NCI-H2196 treated with DMSO at 0.1 percent for 48 hours (cell line): ENCODE results near the gene PLK5.
A peak's percentile ranks its signal among the peaks of the same experiment; 100 is the strongest.

Source experiments
- DNase-seq: peaks from one replicate; lab custom pipeline; 2025; ENCODE audit not compliant: unreplicated experiment; lab: John Stamatoyannopoulos, UW

Gene PLK5

DNA sequence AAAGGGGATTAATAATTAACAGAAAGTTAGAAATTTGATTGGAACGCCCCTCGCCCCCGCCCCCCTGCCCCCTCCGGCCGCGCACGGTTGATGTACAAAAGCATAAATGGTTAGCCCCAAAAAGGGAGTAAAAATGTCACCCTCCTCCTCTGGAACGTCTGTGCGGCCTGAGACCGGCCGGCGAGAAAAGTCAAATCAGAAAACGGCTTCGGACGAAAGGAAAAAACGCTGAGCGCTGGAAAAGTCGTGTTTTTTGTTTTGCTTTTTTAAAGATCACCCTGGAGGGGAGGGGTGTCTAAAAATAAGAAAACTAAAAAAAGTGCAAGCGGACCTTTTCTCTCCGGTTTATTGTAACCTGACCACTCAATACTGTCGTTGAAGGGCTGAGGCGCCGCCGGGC, 31.1 kb downstream of the PLK5 start:
- DNase-seq: no peak

DNA sequence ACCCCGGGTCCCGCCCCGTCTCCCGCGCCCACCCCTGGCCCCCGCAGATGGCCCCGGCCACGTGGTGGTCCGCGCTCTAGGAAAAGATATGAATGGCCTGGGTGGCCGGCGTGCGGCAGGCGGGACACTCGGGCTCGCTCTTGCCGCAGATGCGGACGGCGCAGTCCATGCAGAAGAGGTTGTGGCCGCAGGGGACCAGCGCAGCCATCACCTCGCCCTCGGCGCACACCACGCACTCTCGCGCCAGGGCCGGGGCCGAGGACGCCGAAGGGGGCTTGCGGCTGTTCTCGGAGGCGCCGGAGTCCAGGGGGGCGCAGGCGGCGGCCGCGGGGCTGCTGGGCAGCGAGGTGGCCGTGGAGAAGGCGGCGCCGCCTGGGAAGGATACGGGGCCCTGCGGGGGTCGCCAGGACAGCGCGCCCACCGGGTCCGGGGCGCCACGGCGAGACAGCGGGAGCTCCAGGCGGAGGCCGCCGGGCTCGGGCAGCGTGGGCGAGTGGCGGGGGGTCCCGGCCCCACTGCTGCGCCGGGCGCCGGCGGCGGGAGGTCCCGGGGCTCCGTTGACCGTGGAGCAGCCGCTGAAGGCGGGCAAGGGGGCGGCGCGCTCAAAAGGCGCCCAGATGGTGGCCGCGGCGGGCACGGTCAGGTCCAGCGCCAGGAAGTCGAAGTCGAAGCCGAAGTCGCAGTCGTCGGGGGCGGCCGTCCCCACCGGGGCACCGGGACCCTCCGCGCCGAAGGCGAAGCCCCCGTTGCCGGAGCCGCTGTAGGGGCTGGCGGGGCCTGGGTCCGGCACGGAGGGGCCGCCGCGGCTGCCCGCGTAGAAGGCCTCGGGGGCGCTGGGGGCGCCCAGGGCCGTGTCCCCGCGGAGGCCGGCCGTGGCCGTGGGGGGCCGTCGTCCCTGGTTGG, 31.9 kb downstream of the PLK5 start:
- DNase-seq: no peak

DNA sequence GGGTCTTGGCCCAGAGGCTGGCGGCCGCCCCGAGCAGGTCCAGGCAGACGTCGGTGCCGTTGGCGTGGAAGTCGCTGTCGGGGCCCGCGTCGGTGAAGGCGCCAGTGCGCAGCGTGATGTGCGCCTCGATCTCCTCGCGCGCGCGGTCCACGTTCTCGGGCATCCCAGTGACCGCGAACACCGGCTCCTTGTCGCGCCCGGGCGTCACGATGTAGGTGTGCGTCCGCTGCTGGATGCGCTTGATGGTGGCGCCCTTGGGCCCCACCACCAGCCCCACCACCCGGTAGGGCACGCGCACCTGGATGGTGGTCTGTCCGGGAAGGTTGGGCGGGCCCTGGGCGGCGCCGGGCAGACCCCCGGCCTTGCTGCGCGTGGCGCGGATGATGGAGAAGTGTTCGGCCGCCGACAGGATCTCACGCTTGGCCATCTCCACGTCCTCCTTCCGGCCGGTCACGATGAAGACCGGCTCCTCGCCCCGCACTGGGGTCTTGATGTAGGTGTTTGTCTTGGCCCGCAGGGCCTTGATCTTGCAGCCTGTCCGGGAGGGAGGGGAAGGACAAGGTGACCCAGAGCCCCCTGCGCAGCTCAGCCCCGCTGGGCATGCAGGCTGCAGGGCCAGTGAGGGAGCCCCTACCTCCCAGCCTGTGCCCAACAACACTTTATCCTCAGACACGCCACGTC, 32.7 kb downstream of the PLK5 start:
- DNase-seq: no peak

DNA sequence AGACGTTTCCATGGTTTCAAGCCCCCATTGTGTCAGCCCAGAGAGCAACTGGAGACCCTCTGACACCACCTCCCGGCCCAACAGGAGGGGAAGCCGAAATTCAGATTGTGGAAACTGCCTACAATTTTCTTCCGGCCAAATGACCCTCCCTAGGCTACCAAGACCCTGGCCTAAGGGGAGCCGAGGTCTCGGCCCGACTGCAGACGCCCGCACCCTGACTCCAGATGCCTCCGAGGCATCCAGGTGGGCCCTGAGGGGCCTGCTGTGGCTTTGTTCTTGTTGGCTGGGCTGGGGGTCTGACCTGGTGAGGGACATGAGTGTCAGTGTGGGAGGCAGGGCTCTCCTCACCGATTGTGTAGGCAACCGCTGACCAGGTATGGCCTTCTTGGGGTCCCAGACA, 34.7 kb downstream of the PLK5 start:
- no peak for DNase-seq

DNA sequence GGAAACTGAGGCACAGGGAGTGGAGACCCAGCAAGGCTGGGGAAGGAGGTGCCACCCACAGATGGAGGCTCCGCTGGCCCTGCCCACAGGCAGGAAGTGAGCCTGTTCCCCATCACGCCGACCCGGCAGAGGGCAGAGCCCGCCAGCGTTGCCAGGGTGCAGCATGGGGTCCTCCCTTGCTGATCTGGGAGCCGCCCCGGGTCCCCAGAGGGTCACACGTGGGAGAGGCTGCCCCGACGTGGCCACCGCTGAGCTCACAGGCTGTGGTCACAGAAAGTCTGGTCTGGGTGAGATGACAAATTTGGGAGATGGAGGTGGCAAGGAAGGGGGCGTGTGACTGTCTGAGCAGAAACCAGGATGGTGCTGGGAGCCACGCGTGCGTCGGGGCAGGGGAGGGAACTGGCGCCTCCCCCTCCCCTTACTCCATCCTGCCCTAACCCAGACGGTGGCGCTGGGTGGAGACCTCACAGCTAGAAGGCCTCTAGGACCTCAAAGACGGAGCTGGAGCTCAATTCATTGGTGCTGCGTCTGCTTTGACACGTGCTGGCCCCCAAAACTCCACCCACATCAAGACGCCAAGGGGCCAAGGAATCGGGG, 36.5 kb downstream of the PLK5 start:
- no peak for DNase-seq

DNA sequence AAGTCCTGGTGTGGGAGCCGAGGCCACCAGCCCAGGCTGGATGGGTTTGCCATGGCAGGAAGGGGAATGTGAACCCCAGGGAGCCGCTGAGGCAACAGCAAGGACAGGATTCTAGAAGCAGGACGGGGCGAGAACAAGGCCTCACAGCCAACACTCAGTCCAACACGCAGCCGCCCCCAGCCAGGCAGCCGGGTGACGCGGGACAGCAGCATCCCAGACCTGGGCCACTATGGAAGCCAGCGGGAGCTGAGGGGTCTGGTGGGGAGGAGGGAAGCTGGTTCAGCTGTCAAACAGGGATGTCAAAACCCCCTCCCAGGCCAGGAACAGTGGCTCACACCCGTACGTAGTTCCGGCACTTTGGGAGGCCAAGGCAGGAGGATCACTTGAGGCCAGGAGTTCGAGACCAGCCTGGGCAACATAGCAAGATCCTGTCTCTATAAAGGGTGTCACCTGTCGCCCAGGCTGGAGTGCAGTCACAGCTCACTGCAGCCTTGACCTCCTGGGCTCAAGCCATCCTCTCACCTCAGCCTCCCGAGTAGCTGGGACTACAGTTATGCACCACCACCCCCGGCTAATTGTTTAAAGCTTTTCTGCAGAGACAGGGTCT, 37.5 kb downstream of the PLK5 start:
- DNase-seq: no peak

DNA sequence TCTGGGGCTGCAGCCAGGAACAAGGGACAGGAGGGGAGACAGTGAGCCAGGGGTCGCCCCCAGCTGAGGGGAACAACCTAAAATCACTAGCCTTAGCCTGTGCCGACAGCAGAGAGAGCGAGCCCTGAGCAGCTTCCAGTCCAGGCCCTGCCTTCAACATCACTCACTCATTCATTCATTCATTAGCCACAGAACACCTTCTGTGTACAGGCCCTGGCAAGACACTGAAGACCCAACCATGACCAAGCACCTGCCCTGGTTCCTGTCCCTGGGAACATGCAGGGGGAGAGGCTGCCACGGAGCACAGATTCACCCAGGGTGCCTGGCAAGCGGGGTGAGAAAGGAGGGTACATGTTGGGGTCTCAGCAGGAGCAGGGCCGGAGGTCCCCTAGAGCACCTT, 39.4 kb downstream of the PLK5 start:
- no peak for DNase-seq

DNA sequence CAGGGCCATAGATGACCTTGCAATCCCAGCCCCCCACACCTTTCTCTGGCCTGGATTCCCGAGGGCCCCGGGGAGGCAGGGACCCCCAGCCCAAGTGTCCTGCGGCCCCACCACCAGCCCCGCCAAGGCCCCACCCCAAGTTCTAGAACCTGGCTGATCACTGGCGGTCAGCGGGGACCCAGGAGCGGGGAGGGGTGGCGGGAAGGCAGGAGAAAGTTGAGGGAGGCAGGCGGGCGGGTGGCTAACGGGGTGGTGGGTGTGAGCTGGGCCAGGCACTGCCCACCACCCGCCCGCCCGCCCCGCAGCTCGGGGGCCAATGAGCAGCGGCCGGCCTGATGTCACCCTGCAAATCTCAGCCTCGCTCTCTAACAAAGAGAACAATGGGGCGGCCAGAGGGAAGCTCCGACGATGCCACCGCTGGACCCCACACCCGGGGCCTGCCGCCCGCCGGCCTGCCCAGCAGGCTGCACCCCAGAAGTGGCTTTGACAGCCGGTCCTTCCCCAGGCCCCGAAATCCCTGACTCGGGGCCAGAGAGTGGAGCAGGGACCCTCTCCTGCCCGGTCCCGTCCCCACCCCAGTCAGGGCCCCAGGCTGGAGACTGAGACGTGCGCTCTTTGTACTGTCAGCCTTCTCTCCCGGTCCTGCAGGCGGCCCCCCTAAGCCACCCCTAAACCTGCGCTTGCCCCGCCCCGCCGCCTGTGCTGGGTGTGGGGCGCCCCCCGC, 42.7 kb downstream of the PLK5 start:
- DNase-seq: peak; percentile 30

DNA sequence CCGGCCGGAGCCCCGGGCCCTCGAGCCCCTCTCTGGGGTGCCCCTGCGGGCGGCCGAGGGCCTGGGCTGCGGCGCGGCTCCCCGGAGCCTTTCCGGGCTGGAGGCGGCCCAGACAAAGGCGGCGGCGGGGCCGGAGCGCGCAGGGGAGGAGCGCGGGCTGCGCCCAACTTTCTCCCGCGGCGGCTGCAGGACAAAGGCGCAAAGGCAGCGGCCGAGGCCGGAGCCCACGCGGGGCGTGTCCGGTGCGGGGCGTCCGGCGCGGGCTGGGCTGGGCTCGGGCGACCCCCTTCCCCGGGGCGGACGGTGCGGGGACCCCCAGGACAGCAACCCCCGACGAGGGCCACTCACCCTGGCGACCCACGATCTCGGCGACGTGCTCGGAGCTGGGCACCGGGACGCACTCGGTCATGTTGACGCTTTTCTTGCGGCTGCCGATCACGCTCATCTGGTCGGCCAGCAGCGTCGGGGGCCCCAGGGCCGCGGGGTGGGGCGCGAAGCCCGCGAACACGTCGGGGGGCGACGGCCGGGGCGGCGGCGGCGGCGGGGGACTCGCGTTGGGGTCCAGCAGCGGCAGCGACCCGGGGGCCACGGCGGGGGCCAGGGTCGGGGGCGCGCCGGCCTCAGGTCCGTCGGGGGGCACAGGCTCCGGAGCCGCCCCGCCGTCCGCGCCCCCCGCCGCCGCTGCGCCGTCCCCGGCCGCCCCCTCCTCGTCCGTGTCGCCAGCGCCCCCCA, 43.4 kb downstream of the PLK5 start:
- DNase-seq: no peak

DNA sequence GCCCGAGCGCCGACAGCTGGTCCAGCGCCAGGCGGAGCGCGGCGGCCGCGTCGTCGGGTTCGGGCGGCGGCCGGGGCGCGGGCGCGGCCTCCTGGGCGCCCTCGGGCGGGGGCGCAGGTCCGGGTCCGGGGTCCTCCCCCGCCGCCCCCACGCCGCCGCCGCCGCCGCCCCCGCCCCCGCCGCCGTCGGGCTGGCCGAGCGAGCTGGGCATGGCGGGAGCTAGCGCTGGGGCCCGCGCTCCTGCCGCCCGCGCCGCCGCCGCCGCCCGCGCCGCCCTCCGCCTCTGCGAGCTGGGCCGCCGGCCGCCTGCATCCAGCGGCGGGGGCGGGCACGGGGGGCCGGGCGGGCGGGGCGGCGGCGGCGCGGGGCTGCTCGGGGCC, 44.0 kb downstream of the PLK5 start:
- no peak for DNase-seq

DNA sequence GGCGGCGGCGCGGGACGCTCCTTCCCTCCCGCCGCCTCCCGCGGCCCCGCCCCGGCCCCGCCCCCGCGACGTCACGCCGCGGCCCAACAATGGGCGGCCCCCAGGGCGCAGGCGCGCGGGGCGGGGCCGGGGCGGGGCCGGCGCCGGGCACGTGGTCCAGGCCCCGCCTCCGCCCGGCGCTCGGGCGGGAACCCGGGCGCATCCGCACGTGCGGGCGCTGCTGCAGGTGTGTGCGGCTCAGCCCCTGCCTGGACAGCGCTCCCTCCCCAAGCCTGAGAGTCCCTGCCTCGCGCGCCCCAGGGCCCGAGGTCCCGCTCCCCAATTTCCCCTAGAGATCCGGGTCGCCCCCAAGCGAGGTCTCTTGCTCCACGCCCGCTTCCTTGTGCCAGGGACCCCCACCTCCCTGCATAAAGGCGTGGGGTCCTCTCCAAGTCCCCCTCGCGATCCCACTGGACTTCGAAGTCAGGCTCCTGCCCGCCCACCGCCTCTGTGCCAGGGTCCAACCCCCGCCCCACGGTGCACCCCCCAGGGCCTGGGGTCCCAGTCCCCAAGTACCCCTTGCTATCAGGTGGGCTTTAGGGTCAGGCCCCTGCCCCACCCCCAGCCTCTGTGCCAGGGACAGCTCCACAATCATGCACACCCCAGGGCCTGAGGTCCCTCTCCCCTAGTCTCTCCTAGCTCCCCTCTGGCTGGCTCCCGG, 44.6 kb downstream of the PLK5 start, which contains the start of gene MEX3D:
TSS of gene MEX3D (minus strand) at position 6 of the 700 bp plus-strand sequence. CDS start 267 bp downstream, outside the sequence.
- DNase-seq: peak; percentile 68

DNA sequence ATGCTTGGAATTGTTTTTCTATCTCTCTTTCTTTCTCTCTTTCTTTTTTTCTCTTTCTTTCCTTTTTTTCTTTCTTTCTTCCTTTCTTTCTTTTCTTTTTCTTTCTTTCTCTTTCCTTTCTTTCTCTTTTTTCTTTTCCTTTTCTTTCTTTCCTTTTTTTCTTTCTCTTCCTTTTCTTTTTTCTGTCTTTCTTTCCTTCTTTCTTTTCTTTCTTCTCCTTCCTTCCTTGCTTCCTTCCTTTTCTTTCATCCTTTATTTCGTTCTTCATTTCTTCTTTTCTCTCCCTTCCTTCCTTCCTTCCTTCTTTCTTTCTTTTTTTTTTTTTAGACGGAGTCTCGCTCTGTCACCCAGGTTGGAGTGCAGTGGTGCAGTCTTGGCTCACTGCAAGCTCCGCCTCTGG, 46.1 kb downstream of the PLK5 start:
- DNase-seq: no peak

DNA sequence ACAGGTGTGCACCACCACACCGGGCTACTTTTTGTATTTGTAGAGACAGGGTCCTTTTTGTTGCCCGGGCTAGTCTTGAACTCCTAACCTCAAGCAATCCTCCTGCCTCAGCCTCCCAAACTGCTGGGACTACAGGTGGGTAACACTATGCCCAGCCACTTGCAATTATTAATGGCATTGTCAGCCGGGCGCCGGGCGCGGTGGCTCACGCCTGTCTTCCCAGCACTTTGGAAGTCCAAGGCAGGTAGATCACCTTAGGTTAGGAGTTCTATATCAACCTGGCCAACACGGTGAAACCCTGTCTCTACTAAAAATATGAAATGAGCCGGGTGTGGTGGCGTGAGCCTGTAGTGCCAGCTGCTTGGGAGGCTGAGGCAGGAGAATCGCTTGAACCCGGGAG, 47.0 kb downstream of the PLK5 start:
- DNase-seq: no peak

DNA sequence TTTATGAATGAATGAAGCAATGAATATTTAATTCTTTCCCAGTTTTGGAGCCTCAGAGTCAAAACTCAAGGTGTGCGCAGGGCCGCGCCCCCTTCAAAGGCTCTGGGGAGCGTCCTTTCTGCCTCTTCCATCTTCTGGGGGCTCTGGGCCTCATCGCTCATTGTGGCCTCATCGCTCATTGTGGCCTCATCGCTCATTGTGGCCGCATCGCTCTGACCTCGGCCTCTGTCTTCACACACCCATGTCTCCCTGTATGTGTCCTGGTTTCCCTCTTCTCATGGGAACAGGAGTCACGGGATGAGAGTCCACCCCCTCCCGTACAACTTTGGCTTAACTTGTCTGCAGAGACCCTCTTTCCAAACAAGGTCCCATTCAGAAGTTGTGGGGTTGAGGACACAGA, 47.5 kb downstream of the PLK5 start:
- no peak for DNase-seq

DNA sequence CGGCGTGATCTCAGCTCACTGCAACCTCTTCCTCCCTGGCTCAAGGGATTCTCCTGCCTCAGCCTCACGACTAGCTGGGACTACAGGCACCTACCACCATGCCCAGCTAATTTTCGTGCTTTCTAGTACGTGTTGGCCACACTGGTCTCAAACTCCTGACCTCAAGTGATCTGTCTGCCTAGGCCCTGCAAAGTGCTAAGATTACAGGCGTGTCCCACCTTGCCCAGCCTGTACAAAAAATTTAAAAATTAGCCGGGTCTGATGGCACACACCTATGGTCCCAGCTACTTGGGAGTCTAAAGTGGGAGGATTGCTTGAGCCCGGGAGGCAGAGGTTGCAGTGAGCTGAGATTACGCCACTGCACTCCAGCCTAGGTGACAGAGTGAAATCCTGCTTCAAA, 48.9 kb downstream of the PLK5 start:
- DNase-seq: no peak

DNA sequence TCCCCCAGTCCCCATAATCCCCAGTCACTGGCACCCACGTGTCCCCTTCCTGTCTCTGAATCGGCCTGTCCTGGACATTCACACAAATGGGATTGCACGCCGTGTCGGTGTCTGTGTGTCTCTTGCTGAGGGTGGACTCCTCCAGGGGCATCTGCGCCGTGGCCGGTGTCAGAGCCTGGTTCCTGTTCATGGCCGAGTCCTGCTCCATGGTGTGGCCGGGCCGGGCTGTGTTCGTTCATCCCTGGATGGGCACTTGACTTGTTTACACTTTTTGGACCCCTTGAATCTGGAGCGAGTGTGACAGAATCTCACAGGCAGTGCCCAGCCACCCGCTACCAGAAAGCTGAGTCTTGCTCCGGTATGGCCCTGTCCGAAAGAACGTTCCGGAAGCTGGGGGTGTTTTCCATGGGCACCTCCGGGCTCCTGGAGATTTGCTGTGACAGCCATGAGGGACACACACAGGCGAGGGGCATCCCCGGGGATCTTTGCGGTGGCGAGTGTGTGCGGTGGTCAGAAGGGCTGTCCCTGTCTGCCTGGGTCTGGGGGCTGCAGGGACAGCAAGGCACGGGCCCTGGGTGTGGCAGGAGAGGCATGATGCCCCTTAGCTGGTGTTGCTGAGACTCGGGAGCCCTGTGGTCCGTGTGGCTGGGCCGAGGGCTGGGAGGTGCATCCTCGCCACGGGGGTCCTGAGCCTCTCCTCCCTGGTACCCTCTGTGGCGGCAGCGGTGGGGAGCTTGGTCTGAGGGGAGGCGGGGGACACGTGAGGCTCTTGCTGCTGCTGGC, 50.7 kb downstream of the PLK5 start:
- no peak for DNase-seq

DNA sequence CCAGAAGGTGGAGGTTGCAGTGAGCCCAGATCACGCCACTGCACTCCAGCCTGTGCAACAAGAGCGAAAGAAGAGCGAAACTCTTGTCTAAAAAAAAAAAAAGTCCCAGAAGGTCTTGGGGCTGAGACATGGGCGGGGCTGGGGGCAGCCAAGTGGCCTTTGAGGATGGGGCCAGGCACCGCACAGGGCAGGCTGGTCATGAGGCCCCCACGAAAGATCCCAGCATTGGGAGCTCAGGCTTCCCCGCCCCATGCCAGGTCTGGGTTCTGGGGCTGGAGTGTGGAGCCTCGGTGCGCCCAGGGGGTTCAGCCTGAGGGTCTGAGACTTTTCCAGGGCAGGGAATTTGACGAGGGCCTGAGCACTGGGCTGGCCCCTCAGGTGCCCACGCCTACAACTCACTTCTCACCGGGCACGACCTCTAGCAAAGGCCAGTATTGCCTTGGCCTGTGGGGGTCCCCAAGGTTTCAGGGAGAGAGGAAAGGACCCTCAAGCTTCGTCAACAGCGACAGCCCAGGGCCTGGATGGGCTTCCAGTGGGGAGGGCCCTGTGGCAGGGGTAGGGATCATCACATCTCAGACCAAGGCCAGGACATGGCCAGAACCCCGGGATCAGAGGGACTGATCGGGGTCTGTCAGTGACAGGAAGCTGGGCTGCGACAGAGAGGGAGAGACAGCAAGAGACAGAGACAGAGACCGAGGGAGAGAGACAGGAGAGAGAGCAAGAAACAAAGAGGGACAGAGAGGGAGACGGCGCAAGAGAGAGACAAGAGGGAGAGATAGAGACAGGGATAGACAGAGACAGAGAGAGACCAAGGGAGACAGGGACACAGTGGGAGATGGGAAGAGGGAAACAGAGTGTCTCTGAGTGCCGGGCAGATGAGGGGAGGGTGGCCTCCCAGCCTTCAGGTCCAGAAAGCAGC, 51.7 kb downstream of the PLK5 start:
- no peak for DNase-seq
